GM19351 (cell line): ENCODE results near the gene CFAP206.

Experiments
- ATAC-seq: cut with Tn5 transposase; IDR thresholded peaks from one replicate; pipeline ENCODE4 v1.9.1; 2021; ENCODE audit warnings: mild to moderate bottlenecking, moderate library complexity; ENCODE audit not compliant: unreplicated experiment

The CFAP206 gene, protein sequence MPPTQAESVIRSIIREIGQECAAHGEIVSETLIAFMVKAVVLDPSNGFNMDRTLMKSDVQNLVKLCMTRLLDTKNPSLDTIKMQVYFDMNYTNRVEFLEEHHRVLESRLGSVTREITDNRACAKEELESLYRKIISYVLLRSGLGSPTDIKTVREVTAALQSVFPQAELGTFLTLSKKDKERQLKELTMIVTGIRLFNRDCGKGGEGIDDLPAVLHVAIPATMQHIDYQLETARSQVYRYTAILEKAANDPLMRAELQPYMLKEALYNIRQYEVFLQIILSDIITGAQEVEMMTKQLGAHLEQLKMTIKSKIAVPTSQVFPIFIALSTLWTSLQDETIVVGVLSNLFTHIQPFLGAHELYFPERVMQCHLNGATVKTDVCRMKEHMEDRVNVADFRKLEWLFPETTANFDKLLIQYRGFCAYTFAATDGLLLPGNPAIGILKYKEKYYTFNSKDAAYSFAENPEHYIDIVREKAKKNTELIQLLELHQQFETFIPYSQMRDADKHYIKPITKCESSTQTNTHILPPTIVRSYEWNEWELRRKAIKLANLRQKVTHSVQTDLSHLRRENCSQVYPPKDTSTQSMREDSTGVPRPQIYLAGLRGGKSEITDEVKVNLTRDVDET

GRCh38 chr6:87407901-87408720 is at the start of gene CFAP206:
Gene CFAP206, plus strand, starts transcription at chr6:87407972. Its CDS starts 1,868 bp downstream, at chr6:87409840.
- ATAC-seq: peak; percentile 84

- ATAC-seq: no peak
These were observed 43.0 kb upstream of the CFAP206 start for GRCh38 chr6:87364602-87365252.

DNA sequence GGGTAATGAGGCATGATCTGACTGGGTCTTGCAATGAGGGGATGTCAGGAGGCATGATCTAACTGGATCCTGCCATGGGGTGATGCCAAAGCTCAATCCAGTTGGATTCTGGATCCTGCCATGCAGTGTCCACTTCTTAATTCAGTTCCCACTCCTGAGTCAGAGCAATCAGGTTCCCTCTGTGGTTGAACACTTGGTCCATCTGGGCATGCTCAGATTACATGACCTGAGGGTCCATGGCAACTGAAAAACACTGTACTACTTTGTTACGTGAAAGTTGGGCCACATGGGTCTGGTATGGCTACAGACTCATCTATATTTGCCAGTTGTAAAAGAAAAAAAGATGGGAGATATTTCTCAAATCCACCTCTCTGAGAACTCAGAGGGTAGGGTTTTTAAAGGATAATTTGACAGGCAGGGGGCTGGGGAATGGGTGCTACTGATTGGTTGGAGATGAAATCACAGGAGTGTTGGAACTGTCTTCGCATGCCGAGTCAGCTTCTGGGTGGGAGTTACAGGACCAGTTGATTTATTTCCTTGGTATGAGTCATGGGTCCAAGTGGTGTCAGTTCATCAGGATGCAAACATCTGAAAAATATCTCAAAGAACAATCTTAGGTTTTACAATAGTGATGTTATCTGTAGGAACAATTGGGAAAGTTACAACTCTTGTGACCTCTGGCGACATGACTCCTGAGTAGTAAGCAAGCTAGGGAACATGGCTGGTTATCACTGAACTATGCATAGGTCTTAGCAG is 41.5 kb upstream of the CFAP206 start:
- ATAC-seq: no peak

GRCh38 chr6:87366899-87367298 is 40.9 kb upstream of the CFAP206 start:
- ATAC-seq: no peak

GRCh38 chr6:87373377-87373776 is 34.4 kb upstream of the CFAP206 start:
- no peak for ATAC-seq

- no peak for ATAC-seq
These were observed 32.5 kb upstream of the CFAP206 start for GRCh38 chr6:87375315-87375714.

DNA sequence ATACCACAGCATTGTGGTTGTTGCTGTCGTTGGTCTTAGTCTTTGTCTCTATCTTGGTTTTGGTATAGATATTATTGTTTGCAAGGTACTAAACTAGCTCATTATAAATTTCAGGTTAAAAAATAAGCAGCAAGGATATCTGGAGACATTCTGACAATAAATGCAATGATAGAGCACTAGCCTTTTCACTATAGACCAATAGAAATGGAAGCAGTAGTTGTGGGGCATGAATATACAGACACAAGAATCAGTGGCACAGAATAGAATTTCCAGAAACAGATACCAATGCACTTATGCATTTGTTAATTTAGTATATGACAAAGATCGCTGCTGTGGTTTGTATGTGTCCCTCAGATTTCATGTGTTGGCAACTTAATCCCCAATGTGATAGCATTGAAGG is 31.1 kb upstream of the CFAP206 start:
- ATAC-seq: no peak

- ATAC-seq: no peak
These were observed 28.8 kb upstream of the CFAP206 start for GRCh38 chr6:87378947-87379346.

GRCh38 chr6:87382861-87383260 is 24.9 kb upstream of the CFAP206 start:
- no peak for ATAC-seq

DNA sequence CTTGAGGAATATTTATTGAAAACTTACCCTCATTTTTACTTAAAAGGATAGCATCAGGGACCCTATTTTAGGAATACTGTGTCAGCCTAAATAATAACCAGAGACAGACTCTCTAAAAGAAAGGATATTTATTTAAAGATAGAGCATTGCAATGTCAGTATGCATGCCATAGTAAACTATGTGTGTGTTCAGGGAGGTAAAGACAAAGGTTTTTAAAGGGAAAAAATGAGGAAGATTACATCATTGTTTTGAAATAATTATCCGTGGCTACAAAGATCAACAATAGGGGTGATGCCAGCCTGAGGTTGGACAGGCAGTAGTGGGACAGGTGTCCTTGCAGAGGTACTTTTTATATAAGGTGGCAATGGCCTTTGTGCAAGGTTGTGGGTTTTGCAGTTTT is 23.7 kb upstream of the CFAP206 start:
- ATAC-seq: no peak

GRCh38 chr6:87384449-87384848 is 23.3 kb upstream of the CFAP206 start:
- ATAC-seq: no peak

DNA sequence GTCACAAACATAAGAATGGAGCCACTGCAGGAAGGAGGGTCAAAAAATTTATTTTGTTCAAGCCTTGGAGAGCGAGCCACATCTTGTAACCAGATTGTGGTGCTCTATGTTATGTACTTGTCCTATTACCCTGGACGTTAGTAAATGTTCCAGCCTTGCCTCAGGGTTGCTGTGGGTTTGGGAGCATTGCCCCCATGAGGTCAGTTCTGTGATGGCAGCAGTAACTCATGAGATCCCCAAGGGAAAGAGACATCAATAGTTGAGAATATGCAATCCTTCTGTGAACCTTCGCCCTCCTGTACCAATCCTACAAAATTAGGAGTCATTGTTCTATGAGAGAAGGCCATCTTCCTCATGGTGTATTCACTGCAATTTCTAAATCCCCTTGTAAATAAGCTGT is 16.4 kb upstream of the CFAP206 start:
- peak; percentile 57 for ATAC-seq

GRCh38 chr6:87393026-87393622 is 14.6 kb upstream of the CFAP206 start:
- ATAC-seq: peak; percentile 66

- ATAC-seq: no peak
These were observed 12.3 kb upstream of the CFAP206 start for GRCh38 chr6:87395431-87395830.

- peak; percentile 96 for ATAC-seq
These were observed 11.0 kb upstream of the CFAP206 start for GRCh38 chr6:87396595-87397392.

DNA sequence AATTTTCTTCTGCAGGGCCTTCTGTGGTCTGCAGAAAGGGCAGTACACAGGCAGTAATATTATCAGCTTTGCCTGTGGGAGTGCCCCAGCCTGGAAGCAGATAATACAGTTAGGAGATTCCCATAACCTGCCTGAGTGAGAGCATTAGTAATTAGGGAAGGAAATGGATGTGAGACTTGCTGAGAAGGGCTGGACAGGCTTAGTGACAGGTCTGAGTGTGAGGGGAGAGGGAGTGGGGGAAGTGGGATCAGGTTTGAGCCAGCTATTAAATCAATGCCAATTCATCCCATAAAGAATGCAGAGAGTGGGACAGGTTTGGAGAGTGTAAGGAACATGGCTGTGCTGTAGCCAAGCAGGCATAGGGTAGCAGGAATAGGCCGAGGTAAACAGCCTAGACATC is 10.1 kb upstream of the CFAP206 start:
- no peak for ATAC-seq

DNA sequence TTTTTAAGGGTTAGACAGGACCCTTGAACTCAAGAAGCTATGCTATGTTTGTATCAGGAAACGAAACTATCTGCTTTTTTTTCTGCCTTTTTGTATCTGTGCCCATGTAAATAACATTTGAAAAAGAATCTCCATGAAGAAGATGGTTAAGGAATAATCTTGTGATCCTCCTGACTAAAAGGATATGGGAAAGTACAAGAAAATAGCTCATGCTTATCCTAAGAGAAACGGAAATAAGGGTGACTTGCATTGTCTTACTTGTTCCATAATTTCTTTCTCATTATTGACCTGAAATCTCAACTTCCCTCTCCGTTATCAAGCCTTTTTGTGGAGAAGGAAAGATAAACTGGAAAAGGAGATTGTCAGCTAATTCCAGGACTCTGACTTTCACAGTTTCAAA is 5.9 kb upstream of the CFAP206 start:
- ATAC-seq: no peak

DNA sequence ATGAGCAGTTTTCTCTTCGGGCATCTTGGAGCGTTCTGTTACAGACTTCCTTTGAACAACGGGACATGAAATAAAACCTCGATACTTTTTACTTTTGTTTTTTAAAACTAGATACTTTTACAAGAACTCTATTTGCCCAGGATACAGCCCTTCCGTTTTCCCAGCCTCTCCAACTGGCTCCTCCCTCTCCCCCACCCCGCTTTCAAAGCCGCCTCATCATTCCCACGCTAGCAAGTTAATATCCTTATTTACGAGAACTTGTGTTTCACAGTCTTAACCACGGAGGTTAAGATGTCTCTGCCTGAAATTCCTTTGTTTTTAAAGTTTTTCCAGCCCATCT is 241 bp upstream of the CFAP206 start:
- peak; percentile 13 for ATAC-seq

GRCh38 chr6:87408721-87409155 is 966 bp downstream of the CFAP206 start:
- ATAC-seq: no peak
